Measurements from ENCODE around the gene GPSM1.

DNA sequence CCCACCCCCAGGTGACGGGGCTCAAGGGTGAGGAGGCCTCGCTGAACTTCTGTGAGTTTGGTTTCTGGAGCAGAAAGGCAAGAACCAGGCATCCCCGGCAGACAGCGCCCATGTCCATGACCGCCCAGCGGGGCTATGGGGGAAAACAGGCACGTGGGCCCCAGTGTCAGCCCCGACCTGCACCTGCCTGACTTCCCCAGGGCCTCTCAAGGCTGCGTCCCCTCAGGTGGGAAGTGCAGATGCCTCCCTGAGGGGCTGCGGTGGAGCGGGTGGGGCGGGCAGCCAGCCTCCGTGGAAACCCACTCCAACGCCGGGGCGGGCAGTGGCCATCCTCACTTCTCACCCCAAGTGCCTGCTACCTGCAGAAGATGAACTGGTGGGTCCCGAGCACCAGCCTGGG is 53.0 kb downstream of the GPSM1 start:
- TF ChIP-seq, protein P1, sequence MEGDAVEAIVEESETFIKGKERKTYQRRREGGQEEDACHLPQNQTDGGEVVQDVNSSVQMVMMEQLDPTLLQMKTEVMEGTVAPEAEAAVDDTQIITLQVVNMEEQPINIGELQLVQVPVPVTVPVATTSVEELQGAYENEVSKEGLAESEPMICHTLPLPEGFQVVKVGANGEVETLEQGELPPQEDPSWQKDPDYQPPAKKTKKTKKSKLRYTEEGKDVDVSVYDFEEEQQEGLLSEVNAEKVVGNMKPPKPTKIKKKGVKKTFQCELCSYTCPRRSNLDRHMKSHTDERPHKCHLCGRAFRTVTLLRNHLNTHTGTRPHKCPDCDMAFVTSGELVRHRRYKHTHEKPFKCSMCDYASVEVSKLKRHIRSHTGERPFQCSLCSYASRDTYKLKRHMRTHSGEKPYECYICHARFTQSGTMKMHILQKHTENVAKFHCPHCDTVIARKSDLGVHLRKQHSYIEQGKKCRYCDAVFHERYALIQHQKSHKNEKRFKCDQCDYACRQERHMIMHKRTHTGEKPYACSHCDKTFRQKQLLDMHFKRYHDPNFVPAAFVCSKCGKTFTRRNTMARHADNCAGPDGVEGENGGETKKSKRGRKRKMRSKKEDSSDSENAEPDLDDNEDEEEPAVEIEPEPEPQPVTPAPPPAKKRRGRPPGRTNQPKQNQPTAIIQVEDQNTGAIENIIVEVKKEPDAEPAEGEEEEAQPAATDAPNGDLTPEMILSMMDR (IDR thresholded peaks at IDR 0.05): no peak
- TF ChIP-seq, protein P2, sequence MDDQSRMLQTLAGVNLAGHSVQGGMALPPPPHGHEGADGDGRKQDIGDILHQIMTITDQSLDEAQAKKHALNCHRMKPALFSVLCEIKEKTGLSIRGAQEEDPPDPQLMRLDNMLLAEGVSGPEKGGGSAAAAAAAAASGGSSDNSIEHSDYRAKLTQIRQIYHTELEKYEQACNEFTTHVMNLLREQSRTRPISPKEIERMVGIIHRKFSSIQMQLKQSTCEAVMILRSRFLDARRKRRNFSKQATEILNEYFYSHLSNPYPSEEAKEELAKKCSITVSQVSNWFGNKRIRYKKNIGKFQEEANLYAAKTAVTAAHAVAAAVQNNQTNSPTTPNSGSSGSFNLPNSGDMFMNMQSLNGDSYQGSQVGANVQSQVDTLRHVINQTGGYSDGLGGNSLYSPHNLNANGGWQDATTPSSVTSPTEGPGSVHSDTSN (IDR thresholded peaks at IDR 0.05): no peak
- TF ChIP-seq, protein P3, sequence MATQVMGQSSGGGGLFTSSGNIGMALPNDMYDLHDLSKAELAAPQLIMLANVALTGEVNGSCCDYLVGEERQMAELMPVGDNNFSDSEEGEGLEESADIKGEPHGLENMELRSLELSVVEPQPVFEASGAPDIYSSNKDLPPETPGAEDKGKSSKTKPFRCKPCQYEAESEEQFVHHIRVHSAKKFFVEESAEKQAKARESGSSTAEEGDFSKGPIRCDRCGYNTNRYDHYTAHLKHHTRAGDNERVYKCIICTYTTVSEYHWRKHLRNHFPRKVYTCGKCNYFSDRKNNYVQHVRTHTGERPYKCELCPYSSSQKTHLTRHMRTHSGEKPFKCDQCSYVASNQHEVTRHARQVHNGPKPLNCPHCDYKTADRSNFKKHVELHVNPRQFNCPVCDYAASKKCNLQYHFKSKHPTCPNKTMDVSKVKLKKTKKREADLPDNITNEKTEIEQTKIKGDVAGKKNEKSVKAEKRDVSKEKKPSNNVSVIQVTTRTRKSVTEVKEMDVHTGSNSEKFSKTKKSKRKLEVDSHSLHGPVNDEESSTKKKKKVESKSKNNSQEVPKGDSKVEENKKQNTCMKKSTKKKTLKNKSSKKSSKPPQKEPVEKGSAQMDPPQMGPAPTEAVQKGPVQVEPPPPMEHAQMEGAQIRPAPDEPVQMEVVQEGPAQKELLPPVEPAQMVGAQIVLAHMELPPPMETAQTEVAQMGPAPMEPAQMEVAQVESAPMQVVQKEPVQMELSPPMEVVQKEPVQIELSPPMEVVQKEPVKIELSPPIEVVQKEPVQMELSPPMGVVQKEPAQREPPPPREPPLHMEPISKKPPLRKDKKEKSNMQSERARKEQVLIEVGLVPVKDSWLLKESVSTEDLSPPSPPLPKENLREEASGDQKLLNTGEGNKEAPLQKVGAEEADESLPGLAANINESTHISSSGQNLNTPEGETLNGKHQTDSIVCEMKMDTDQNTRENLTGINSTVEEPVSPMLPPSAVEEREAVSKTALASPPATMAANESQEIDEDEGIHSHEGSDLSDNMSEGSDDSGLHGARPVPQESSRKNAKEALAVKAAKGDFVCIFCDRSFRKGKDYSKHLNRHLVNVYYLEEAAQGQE (IDR thresholded peaks at IDR 0.05; ENCODE audit: low read depth, low read length): no peak
- TF ChIP-seq RXRA (IDR thresholded peaks at IDR 0.05; ENCODE audit: borderline replicate concordance, low read depth) (no peak), EP300 (IDR thresholded peaks at IDR 0.05; ENCODE audit: borderline replicate concordance in 1 of 2, low read depth in 1 of 2, low read length in 1 of 2) (no peak), GATA2 (CRISPR knock-in tag; IDR thresholded peaks at IDR 0.05) (no peak), GABPA (IDR thresholded peaks at IDR 0.05; ENCODE audit: low read depth) (no peak), RFX5 (IDR thresholded peaks at IDR 0.05; ENCODE audit: low read length) (no peak), JUND (IDR thresholded peaks at IDR 0.05) (no peak), TAF1 (IDR thresholded peaks at IDR 0.05; ENCODE audit: borderline replicate concordance, low read depth, low read length) (no peak), RCOR1 (IDR thresholded peaks at IDR 0.05; ENCODE audit: low read length) (no peak), RAD21 (IDR thresholded peaks at IDR 0.05; ENCODE audit: low read length) (no peak)
- TF ChIP-seq, protein P4, sequence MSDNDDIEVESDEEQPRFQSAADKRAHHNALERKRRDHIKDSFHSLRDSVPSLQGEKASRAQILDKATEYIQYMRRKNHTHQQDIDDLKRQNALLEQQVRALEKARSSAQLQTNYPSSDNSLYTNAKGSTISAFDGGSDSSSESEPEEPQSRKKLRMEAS (IDR thresholded peaks at IDR 0.05; ENCODE audit: low read depth): no peak

Measured in SK-N-SH (cell line).